Skeletal muscle cell (primary cell): ENCODE measurements around the gene TMEM184C.

Experiments
- DNase-seq: peaks from one replicate; pipeline ENCODE4 v3.0.0-alpha.2; 2010; ENCODE audit warnings: low read depth
- H3K4me3 ChIP-seq: 2 replicates; pipeline ENCODE4 v1.5.1; 2011; ENCODE audit warnings: low read depth, mild to moderate bottlenecking, control low read depth, low read length, moderate library complexity

The TMEM184C gene

DNA sequence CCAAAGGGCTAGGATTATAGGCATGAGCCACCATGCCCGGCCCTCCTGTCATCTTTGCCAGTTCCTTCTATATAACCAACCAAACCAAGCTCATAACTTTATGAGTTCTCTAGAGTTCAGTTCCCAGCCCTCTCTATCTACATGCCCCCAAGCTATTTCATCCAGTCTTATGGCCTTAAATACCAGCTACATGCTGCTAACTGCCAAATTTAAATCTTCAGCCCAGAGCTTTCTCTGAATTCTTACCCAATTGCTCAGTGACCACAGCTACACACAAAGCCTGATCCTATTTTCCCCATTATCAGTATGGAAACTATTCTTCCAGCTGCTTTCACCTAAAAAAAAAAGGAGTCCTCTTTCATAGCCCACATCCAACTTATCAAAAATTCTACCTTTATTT is 23.1 kb downstream of the TMEM184C start:
- no peak for DNase-seq
- H3K4me3 ChIP-seq = no peak overlapping the region

- no peak for DNase-seq
- H3K4me3 ChIP-seq = no peak overlapping the region
These were observed 26.4 kb downstream of the TMEM184C start for GRCh38 chr4:147643616-147644015.

GRCh38 chr4:147644471-147644870 is 27.3 kb downstream of the TMEM184C start:
- no peak for DNase-seq
- no peak overlapping the region for H3K4me3 ChIP-seq

- no peak overlapping the region for H3K4me3 ChIP-seq
- no peak for DNase-seq
These were observed 27.9 kb downstream of the TMEM184C start for GRCh38 chr4:147645099-147645498.

DNA sequence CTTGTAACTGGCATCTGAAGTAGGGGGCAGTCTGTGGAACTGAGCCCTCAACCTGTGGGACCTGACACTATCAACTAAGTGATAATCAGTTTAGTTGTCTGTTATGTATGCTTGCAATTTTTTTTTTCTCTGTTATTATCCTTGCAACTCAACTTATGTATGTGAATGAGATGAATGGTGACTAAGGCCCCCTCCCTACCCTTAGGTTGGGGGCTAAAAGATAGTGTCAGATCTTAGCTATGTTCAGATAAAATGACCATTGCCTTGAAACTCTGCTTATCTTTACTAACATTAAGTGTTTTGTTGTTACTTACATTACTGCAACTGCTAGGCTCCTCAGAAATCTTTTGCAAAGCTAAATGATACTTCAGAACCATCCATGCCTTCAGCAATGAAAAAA is 31.5 kb downstream of the TMEM184C start:
- no peak overlapping the region for H3K4me3 ChIP-seq
- no peak for DNase-seq

DNA sequence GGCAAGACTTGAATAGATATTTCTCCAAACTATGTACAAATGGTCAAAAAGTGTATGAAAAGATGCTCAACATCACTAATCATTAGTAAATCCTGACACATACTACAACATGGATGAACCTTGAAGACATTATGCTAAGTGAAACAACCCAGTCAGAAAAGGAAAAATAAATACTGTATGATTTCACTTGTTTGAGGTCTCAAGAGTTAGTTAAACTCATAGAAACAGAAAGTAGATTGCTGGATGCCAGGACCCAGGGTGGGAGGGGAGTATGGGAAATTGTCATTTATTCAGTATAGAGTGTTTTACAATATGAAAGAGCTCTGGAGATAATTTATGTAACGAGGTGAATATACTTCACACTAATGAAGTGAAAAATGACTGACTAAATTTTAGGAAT is 34.4 kb downstream of the TMEM184C start:
- no peak overlapping the region for H3K4me3 ChIP-seq
- no peak for DNase-seq

- no peak overlapping the region for H3K4me3 ChIP-seq
- no peak for DNase-seq
These were observed 38.4 kb downstream of the TMEM184C start for GRCh38 chr4:147655639-147656038.

DNA sequence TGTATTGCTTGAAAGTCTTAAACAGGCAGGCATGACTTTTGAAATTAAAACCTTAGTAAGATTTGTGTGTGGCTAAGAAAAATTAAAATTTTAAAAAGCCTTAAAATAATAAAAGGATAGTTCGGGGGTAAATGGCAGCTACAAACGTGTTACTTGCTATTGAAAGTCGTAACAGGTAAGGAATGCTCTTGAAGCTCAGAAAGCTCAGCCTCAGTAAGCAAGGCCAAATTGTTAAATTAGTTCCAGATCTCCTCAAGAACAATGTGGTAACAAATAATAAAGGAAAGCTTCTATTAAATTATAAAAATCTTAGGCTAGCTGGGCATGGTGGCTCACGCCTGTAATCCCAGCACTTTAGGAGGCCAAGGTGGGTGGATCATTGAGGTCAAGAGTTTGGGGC is 41.3 kb downstream of the TMEM184C start:
- H3K4me3 ChIP-seq = no peak overlapping the region
- no peak for DNase-seq

GRCh38 chr4:147674073-147674472 is 56.9 kb downstream of the TMEM184C start:
- no peak for DNase-seq
- no peak overlapping the region for H3K4me3 ChIP-seq

GRCh38 chr4:147674496-147674895 is 57.3 kb downstream of the TMEM184C start:
- no peak overlapping the region for H3K4me3 ChIP-seq
- no peak for DNase-seq

- H3K4me3 ChIP-seq = no peak overlapping the region
- DNase-seq = no peak
These were observed 60.9 kb downstream of the TMEM184C start for GRCh38 chr4:147678106-147678505.

GRCh38 chr4:147678796-147679549 is 61.8 kb downstream of the TMEM184C start:
- no peak for DNase-seq
- no peak overlapping the region for H3K4me3 ChIP-seq

DNA sequence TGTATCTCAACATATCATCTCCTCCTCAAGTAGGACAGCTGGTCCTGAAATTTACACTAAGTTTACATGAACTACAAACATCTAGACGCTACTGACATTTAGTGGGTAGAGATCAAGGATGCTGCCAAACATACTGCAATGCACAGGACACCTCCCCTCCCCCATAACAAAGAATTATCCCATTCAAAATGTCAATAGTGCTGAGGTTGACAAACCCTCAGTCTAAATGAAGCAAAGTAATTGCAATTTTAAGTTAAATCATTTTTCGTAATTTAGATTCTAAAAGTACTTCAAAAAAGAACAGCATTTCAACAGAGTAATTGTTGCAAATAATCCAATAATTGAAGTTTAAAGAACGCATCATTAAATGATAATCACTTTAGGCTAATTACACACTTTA is 65.6 kb downstream of the TMEM184C start:
- H3K4me3 ChIP-seq = peak overlapping the region; percentile 94
- no peak for DNase-seq

DNA sequence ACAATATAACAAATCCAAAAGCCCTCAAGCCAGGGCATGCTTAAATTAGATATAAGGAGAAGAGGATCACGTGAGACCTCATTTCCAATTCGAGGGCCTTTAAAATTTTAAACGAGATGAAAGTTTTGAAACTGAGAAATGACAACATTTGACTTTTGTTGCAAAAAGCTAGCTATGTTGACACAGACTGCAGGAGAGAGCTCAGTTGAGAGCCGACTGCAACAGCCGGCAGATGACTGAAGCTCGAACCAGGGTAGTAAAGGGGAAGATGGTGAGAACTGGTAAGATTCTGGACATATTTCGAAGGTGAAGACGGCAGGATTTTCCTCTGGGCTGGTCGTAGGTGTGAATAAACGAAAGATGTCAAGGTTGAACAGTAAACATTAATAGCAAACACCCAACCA is 66.0 kb downstream of the TMEM184C start:
- no peak for DNase-seq

DNA sequence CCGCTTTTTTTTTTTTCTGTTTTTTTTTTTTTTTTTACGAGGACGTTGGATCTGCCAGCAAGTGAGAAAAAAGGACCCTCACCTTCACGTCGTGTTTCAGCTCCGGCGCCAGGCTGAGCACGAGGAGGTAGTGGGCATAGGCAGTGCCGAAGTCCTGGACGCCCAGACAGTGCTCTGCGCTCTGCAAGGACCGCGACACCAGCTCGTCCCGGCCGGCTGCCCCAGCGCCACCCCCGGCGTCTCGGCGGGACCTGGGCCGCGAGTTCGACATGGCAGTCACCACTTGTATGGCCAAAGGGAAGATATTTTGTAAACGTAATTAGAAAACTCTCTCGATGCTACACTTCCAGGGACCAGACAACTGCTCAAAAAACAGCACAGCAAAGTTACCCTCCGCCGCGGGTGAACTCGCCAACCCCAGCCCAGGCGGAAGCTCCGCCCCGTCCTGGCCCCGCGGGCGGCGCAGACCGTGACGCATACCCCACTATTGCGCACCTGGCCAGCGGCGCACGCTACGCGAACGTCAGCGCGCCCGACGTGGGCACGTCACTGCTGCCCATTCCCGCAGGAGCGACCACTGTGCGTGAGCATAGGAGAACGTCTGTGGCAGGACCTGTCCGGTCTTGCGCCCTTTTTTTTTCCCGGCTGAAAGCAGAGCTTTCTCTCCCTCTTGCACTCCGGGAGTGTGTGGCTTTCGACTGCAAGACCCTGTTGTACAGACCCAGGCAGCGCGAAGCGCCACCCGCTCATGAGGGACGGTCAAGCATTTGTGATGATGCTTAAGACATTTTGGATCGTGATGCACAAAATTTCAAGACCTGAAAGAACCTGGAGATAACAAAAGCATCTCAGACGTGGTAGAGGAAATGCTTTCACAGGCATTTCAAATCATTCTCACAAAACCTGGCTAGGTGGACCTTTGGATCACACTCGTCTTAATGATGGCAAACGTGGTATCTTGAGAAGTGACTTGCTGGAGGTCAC is 66.8 kb downstream of the TMEM184C start, which contains the start of gene PRMT9:
Gene PRMT9, minus strand, starts transcription at position 447 of the 984 bp plus-strand sequence. Its CDS starts 176 bp downstream, at position 271.
- peak within 1 kb of the TSS; percentile 94 for H3K4me3 ChIP-seq
- DNase-seq = peak; percentile 90

More for the DNA sequence above, 66.0 kb downstream of the TMEM184C start:
- peak overlapping the region; percentile 94 for H3K4me3 ChIP-seq

DNA sequence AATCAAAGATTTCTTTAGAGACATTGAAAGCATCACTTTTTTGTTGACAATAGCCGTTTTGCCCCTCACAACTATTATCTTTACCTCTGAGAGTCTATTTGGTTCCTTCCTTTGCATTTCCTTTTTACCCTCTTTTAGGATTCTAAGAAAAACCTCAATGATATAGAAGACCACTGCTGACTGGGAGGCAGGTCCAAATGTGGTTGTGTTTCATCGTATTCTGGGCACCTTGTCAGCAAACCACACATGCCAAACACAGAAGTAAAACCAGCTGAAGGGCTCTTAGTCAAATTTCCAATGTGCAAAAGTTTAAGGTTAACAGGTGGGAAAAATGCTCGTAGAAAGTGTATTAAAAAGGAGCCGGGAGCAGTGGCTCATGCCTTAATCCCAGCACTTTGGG is 71.9 kb downstream of the TMEM184C start:
- no peak for DNase-seq
- H3K4me3 ChIP-seq = no peak overlapping the region

DNA sequence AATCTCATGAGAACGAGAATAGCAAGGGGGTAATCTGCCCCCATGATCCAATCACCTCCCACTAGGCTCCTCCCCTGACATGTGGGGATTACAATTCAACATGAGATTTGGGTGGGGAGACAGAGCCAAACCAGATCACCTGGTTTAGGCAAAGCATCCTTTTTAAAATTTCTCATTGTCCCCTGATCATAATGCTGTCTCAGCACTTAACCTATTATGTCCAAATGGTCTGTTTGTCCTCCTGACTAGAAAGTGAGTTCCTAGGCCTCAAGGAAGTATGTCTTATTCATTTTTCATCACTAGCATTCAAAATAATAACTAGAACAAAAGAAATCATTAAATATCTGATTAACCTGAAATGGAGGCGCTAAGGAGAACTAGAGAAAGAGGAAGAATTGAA is 74.6 kb downstream of the TMEM184C start:
- DNase-seq = no peak

GRCh38 chr4:147693218-147693617 is 76.0 kb downstream of the TMEM184C start:
- H3K4me3 ChIP-seq = no peak overlapping the region
- DNase-seq = no peak

More for the DNA sequence above, 74.6 kb downstream of the TMEM184C start:
- no peak overlapping the region for H3K4me3 ChIP-seq

DNA sequence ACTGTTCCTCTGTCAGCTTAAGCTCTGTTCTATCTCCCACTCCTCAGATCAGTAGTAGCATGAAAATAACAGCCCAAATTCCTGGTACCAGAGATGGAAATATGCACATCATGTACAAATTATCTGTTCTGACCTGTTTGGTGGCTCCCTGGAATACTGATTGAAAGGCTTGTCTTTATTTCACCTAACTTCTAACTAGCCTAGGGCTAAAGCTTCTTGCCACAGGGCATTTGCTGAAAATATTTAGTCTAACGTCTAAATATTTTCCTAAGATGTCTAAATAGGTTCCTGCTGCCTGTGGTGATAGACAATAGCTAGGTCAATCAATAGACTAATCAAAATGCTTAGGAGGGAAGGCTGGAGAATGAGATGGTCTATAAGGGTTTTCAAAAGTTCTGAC is 79.7 kb downstream of the TMEM184C start:
- no peak for DNase-seq
- H3K4me3 ChIP-seq = no peak overlapping the region

GRCh38 chr4:147704846-147705245 is 87.6 kb downstream of the TMEM184C start:
- no peak for DNase-seq

More at GRCh38 chr4:147704846-147705245, 87.6 kb downstream of the TMEM184C start:
- H3K4me3 ChIP-seq = no peak overlapping the region
